ENCODE measurements around the gene MED9.

MED9 gene

DNA sequence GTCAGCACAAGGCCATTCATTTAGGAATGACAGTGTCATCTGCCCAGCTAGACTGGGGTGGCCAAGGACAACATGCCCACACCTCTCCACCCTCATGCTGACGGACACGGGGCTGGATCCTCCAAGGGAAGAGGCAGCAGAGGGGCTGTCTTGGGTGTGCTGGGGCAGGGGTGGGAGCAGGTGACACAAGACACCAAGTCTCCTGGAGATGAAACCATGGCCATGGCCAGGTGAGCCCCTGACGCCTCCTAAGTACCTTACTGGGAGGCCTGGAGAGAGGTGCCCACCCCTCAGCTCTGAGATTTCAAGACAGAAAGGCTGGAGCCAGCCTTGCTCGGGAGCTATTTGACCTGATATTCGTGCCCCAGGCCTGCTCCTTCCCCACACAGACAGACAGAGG lies 28.4 kb downstream of the MED9 start:
- no peak for DNase-seq

DNA sequence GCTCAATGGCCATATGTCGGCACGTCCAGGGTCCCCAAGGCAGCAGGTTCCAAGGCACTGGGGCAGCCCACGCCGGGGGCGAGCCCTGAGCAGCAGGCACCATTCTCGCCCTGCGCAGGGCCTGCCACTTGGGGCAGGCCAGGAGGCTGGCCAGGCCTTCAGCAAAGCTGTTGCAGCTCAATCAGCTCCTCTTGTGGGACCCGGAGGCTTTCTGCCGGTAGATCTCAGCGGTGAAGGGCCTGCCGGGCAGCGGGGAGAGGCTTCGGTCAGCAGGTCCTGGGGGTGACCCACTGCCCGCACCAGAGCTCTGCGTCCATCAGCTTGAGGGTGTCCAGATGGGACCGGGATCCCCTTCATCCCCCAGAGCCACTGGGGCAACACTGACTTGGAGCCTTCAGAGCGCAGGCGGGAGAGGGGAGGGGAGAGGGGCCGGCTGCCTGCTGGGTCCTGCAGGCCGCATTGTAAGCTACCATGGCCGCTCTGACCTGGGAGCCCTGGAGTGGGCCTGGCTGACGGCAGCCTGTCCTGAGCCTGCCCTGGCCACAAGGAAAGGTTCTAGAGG lies 28.9 kb downstream of the MED9 start:
- DNase-seq = no peak

DNA sequence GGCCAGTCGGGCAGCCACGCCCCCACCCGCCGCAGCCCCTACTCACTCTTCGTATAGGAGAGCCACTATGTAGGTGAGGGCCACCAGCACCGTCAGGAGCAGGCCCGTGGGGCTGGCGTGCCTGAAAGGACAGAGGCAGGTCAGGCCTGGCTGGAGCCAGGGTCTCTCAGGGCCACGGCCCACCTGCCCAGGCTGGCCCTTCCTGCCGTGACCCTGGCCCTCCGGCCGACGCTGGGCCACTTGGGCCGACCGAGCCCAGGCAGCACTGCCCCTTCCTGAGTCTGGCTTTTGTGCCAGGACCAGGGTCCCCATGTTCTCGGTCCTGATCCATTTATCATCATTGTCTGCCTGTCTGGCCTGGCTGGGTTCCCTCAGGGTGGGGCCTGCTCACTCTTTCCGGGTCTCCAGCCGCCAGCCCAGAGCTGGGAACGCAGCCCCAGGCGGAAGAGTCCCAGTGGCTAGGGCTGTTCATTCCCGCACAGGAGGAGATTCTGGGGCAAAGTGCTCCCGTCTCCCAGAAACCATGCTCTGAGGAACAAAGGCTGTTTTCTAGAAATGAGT lies 29.5 kb downstream of the MED9 start:
- no peak for DNase-seq

DNA sequence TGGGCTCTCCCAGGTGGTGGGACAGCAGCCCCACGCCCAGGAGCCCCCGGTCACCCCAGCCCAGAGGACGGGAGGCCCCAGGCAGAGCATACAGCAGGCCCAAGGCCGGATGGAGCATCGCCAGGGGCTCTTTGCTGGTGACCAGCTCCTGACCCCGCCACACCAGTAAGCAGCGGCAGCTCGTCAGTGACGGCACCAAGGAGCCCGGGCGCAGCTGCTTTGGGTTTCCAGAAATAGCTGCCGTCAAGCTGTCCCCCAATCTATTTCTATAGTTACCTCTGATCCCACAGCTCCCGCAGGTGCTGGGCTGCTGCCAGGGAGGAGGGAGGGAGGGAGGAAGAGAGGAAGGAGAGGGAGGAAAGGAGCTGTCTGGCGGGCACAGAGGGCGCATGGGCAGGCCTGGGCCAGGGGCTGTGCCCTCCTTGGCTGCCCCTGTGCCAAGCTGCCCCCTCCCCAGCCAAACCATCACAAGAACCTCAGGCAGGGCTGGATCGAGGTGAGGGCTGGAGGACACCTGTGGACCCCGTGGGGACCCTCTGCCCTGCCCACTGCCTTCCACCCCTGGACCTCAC lies 30.2 kb downstream of the MED9 start:
- no peak for DNase-seq

DNA sequence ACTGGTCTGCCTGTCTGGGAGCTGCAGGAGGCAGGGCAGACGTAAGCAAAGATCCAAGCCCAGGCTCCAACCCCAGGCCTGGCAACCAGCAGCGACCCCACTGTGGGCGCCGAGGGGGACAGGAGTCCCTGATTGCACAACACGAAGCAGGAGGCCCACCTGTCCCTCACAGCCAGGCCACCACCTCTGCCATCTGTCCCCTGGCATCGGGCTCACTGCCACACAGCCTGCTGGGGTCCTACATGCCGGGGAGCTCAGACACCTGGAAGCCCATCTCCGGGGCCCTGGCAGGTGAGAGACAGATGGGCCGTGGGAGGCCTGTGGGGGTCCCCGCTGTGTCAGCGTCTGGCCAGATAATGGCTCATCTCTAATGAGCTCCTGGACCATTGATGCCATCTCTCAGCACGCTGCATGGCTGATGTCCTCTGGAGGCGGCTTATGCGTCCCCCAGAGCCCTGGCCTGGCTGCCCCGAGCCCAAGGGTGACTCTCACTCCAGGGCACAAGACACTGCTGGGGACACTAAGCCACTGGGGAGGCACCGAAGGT lies 30.7 kb downstream of the MED9 start:
- no peak for DNase-seq

DNA sequence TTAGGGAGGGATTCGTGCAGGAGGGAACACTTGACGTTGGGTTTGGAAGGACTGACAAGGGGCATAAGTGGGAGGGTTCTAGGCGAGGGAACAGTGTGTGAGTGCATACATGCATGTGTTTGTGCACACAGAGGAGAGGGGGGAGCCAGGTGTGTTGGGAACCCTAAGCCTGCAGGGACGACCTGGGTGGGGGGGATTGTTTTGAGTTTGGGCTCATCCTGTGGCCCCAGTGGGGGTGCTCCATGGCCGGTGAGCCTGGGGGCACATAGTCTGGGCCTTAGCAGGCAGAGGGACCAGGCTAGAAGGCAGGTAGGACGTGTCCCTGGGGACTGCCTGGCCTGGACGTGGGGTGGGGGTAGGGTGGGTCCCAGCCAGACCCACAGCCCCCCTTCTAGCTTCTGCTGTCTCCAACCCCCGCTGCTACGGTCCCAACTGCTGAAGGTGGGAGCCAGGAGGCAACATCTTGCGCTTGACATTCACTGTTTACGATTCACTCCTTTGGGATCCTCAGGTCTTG lies 31.3 kb downstream of the MED9 start:
- DNase-seq = no peak

DNA sequence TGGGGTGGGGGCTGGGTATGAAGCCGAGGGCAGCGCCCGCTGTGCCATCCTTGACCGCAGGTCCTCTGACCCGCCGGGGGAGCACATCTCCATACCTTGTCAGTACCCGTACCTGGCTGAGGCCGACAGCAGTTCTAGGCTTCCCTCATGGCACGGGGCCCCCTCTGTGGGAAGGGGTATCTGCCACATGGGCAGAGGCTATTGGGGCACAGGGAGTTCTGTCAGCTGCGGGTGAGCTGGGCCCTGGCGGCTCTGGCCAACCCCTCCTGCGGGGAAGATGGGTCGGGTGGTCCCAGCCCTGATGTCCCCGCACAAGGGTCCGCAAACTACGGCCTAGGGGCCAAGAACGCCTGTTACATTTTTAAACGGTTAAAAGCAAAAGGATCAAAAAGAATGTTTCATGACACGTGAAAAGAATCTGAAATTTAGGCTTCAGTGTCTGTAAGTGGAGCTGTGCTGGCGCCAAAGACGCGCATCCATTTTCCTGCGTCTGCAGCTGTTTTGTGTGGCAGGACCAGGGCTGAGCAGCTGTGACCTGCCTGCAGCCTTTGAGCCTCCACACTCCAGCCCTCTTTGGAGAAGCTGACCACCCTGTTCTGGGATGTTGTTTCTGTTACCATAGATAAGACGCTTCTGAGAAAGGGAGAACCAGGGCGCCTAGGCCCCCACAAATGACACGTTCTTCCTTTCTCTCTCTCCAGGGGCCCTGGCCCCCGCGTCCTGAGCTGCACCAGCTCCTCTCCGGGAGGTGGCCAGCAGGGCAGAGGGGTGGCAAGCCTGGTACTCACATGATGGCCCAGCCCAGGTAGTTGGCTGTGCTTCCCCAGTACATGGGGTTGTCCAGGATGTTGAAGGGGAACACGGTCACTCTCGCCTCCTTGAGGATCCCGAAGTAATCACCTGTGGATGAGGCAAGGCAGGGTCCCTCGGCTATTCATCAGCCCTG lies 32.1 kb downstream of the MED9 start:
- DNase-seq = no peak

DNA sequence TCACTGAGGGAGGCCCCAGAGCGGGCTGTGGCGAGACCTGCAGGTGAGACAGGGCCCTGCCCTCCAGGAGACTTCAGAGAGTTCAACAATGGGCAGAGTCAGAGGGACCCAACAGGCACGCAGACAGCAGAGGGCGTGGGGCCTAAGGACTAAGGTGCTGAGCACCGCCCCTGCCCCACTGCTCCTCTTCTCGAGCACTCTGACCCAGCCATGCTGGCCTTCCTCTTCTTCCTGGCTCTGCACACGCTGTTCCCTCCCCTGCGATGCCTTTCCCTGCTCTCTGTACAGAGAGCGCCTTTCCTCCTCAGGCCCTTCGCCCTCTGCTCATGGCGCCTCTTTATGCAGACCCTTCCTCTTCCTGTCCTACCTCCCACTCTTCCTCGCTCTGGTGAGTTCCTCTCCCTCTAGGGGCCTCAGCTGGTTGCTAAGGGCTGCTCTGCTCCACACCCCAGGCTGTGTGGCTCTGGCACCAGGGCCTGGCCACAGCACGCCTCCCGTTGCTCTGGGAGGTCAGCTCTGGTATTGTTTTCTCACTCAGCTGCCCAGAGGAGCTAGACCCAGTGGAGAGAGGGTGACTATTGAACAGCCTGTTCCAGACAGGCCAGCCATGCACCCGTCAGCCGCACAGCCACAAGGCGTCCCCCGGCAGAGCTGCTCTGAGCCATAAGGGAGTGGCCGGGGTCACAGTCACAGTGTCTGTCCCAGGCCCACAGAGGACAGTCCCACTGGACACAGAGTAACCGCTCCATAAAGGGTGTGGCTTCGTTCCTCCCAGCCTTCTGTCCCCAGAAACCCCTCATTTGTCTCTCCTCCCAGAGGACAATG lies 33.0 kb downstream of the MED9 start:
- no peak for DNase-seq

DNA sequence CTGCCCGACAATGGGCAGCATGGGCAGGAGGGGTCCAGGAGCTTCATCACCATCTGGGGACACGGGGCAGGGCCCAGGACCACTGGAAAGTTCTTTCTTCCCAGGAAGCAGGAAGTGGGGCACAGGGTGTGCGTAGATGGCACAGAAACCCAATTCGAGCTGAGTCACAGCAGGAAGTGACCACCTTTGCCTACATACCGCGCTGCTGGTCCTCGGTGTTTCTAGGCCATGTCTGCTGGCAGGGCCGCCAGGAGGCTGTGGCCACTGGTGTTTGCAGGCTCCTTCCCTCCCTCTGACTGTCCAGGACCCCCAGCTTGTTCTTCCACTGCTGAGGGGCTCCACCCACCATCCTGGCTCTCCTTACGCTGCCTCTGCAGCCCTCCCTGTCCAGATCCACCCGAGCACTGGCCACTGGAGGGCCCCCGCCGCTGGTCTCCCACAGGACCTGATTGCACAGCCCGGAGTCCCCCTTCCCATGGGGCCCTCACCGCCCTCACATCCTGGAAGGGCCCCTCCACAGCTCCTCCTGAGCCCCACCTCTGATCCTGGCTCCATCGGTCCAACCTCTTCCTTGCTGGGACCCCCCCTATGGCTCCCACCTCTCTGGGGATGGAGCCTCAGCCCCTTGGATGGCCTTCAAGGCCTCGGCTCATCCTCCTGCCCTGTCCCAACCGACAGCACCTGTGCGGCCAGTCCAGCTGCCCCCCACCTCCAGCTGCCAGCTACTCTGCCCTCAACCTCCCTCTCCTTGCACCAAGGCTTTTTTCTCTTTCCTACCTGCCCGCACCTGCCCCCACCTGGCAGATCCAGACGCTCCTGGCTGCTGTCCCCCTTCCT lies 33.9 kb downstream of the MED9 start:
- DNase-seq = no peak

DNA sequence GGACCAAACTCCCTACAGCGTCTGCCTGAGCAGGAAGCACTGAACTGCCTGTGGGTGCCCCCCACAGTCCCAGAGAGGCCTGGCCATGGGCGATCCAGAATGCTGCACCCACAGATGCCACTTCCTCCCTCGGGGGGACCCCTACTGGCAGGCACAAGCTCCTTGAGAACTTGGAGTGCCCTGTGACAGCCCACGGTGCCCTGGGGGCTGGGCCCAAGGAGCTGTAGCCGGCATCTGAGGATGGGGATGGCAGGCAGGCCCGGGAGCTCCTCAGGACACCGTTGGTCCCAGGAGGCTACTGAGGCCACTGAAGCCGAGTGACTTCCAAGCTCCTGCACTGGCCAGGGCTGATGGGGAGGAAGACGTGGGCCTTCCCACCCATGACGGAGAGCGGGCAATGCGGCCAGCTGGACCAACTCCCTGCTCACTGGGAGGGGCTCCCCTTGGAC lies 34.5 kb downstream of the MED9 start:
- no peak for DNase-seq

DNA sequence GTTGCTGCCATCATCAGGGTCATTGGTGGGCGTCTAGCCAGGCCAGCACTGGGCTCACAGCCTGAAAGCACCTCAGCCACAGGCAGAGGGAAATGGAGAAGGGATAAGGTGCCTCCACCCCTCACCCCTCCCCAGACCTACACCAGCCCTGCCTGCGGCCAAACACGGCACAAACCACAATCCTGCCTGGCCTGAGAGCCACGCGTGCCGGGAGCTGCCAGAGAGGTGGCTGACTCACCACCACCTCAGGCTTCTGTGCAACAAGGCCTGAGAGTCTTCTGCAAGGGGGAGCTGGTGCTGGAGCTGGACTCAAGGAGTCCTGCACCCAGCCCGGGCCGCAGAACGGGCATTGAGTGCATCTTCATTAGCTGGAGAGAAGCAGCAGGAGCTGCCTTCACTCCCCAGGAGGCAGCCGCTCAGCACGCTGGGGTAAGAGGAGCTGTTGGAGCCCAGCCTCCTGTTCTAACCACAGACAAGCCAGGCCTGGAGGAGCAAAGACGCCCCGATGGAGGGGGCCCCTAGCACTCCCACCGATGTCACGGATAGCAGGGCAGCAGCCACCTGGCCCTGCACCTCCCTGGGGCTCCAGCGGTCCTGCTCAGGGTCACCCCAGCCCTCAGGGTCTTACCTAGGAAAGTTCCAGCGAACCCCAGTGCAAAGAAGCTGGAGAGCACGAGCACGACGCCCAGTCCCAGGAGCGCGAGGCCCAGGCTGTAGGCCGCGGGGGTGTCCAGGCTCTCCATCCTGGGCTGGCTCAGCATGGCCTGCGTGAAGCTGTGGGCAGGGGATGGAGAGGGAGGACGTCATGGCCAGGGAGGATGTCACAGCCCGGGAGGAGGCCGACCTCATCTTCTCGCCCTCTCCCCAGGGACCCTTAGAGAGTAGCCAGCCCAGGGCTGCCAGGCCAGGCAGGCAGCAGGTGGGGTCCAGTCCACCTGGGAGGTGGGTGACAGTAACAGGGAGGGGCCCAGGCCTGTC lies 35.4 kb downstream of the MED9 start:
- DNase-seq = no peak

DNA sequence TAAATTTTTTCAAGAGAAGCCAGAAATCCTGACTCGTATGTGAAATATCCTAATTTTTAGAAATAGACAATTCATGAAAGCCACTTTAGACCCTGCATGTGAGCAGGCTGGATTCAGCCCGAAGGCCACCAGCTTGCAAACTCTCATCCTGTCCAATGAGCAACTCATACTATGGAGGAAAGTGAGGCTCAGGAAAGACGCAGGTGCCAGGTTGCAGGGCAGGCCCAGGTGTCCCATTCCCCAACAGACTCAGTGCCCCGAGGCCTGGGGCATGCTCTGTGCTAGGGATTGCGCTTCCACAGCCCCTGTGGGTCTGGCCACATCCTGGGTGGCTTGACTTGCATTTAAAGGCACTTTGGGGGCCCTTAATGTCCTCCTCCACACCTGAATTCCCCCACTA lies 36.1 kb downstream of the MED9 start:
- no peak for DNase-seq

DNA sequence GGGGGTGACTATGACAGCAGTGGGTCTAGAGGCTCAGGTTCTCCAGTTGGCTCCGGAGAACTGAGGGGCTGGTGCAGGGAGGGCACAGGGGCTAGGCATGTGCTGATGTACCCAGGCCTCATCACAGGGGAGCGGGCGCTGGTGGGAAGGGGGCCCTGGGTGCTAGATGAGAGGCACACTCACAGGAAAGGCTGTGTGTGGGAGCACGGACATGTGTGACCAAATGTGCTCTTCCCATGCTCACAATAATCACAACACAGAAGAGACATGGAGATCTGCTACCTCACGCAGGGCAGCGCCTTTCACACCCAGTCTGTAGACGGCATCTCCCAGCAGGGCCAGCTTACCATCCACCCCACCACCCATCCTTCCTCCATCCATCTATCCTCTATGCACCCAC lies 36.8 kb downstream of the MED9 start:
- no peak for DNase-seq

DNA sequence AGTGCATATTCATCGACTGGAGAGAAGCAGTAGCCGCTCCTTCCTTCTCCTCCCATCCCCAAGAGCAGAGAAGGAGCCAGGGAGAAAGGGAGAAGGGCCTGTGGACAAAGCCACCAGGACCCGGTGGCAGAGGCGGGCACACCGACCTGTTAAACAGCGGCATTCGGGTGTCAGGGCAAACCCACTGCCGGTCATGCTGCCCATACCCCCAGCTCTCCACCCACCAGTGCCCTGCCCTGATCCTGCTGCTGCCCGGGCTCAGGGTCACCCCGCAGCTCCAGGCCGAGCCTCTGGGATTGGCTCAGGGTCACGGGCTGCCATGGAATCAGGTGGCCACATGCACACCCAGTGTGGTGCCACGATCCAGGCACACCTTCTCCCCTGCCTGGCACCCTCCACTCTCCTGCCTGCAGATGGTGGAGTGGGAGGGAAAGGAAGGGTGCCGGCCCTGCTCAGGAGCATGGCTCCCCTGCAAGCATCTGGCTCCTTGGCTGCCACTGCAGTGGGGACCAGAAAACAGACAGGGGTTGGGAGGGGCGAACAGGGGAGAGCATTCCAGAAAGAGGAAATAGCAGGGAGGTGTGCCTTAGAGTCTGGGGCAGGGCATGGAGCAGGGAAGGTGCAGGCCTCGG lies 37.7 kb downstream of the MED9 start:
- no peak for DNase-seq

DNA sequence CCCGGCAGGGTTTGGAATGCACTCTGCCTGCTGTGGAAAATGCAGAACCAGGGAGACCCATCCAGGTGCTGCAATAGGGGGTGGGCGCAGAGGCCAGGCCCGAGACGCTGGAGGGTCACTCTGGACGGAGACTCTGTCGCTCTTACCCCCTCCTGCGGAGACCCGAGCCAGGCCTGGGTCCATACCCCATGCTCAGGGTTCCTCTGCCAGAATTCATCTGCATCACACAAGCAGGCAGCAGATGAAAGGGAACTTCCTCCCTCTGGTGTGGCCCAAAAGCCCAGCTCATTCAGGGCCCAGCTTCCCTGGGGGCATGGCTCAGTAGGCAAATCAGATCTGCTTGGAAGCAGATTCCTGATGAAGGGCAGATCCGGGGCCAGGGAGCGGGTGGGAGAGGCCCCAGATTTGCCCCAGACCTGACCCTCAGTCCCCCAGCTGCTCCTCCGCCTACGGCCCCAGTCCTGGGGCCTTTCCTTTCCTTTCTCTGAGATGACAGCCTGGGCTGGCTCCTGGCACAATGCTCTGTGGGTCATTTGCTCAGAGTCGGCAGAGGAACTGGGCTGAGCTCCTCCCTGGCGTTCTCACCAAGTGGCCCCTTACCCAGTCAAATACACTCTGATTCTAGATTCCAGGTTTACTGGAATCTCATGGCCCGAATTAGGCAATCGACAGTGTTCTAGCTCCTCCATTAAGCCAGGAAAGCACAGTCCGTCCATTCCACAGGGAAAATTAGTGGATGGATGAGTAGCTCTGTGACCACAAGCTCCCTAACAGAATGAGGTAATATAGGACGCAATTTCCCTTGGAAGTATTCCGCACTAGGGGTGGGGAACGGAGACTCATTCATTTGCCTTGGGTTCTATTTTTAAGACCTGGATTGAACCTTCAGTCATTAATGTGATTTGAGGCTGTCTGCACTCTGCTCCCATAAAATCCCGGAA lies 38.5 kb downstream of the MED9 start:
- no peak for DNase-seq

DNA sequence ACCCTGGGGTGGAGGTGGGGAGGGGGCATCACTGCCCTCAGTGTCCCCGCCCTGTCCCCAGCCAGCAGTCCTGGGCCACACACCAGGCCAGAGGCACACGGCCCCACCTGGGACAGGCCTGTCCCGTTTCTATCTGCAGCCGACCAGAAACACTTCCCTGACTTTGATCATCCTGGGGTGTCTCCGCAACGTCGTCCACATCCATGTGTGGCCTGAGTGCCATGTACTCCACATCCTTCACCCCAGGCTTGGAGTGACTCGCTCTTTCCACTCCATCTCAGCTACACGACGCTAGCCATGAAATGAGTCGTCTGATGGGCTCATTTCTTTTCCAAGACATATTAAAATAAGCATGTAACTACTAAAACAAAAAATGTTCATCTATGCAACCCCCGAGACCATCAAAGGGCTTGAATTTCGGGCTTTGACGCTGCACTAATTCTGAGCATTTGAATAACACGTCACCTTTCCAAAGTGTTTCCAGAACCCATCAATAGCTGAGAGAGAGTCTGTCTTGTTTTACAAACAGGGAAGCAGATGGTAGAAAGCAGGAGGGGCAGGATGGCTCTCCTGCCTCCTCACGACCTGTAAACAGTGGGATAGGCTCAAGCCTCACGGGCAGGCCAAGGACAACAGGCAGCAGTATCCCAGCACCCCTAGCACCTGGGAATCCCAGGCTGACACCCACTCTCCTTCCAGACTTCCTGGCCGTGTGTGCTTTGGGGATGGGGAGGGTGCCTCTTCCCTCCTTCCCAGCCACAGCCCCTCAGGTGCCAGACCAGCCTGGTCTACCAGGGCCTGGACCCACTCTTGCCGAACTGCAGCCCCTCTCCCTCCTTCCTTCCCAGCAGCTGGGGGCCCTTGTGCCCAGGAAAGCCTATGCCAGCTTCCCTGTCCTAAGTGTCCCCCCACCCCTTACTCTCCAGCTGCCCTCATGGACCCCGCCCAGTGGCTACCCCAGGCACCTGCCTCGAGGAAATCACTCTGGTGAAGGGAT lies 39.4 kb downstream of the MED9 start:
- DNase-seq = no peak
